IPS-15b (cell line): ENCODE results near the gene NKX6-2.
"Not testable (repeated sequence)": the region's sequence is repeated elsewhere in the genome, so short reads cannot be mapped to it uniquely, and the experiment has no call there.

ENCODE experiments used
- H3K27me3 ChIP-seq: one replicate; pipeline ENCODE4 v1.6.1; 2013; ENCODE audit warnings: low read length; ENCODE audit not compliant: control insufficient read depth, insufficient read depth
- H3K36me3 ChIP-seq: one replicate; pipeline ENCODE4 v1.6.1; 2013; ENCODE audit warnings: low read length; ENCODE audit not compliant: control insufficient read depth, insufficient read depth
- H3K4me1 ChIP-seq: one replicate; pipeline ENCODE4 v1.6.1; 2013; ENCODE audit warnings: mild to moderate bottlenecking, low read length; ENCODE audit not compliant: control insufficient read depth, insufficient read depth
- H3K4me3 ChIP-seq: one replicate; pipeline ENCODE4 v1.5.1; 2013; ENCODE audit warnings: low read depth, low read length
- H3K9ac ChIP-seq: one replicate; pipeline ENCODE4 v1.6.1; 2013; ENCODE audit warnings: low read depth, mild to moderate bottlenecking, low read length
- H3K9me3 ChIP-seq: one replicate; pipeline ENCODE4 v1.6.1; 2013; ENCODE audit warnings: mild to moderate bottlenecking, low read length; ENCODE audit not compliant: control insufficient read depth, insufficient read depth

NKX6-2 gene

DNA sequence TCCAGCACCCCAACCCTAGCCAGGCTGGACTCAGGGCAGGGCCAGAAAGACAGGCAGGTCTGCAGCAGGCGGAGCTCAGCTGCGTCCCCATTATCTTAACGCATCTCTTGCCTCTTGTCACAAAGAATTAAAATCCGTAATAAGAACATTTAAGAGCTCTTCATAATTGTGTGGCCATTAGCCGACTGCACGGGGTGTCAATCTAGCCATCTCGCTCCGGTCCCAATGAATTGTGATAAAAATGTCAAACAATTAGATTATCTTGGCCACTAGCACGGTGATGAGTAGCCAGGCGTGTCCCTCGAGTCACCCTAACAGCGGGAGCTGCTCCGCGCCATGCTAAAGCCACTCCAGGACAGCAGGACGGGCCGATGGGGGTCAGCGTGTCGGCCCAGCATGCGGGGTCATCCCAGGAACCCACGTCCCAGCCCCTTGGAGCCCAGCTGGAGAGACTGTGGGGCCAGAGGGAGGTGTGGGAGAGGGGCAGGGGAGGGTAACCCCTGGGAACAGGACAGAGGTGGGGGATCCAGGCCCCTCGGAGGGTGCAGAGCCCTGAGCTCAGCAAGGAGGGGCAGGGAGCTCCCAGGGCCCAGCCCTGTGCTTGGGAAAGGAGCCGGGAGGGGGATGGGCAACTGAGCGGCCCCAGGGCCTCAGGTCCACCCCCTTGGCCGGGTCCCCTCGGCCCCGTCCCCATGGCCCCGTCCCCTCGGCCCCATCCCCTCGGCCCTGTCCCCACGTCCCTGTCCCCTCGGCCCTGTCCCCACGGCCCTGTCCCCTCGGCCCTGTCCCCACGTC, 17.7 kb upstream of the NKX6-2 start:
- Histone ChIP-seq H3K4me1 (no peaks in the 10 kb centered on the region), H3K27me3 (no peaks in the 10 kb centered on the region), H3K4me3 (no peak overlapping the region), H3K9me3 (no peaks in the 10 kb centered on the region), H3K9ac (no peak overlapping the region), H3K36me3 (no peaks in the 10 kb centered on the region)

DNA sequence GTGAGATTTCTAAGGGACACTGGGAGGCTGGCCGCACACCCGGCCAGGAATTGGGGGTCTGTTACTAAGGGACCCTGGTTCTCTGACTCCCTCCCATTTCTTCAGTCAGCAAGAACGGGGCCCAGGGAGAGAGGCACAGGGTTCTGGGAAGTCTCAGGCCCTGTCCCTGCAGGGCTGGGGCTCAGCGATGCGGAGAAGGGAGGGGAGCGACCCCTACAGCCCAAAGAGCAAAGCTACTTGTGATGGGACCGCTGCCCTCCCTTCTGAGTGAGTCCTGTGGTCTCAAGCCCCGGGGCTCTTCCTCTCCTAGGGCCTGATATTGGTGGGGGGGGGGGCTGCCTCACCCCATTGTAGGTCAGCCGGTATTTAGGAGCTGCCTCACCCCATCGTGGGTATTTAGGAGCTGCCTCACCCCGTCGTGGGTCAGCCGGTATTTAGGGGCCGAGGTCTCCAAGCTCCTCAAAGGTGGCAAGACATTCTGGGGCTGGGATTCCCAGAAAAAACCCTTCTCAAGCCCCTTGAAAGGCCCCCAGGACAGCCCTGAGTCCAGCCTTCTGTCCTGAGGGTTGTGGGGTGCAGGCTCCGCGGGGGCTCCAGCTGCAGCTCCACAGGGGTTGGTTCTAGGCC, 16.9 kb upstream of the NKX6-2 start:
- Histone ChIP-seq H3K4me3 (no peak overlapping the region), H3K36me3 (no peaks in the 10 kb centered on the region), H3K27me3 (no peaks in the 10 kb centered on the region), H3K9me3 (no peaks in the 10 kb centered on the region), H3K9ac (no peak overlapping the region), H3K4me1 (no peaks in the 10 kb centered on the region)

DNA sequence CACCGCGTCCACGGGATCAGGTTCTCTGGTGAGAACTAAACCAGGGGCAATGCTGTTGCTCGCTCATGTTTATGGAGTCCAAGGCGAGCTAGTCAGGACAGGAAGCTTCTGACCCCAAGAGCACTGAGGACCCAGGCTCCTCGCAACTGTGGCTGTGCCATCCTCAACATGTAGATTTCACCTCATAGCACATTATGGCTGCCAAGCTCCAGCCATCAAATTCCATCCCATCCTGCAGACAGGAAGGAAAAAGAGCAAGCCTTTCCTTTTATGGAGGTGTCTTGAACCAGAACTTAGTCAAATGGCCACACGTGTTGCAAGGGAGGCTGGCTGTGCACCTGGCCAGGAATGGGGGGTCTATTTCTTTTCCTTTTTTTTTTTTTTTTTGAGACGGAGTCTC, 16.1 kb upstream of the NKX6-2 start:
- Histone ChIP-seq H3K4me1 (no peaks in the 10 kb centered on the region), H3K4me3 (no peak overlapping the region), H3K27me3 (no peaks in the 10 kb centered on the region), H3K9me3 (no peaks in the 10 kb centered on the region), H3K9ac (no peak overlapping the region), H3K36me3 (no peaks in the 10 kb centered on the region)

- Histone ChIP-seq H3K4me3 (no peak overlapping the region), H3K9me3 (no peaks in the 10 kb centered on the region), H3K36me3 (no peaks in the 10 kb centered on the region)
Measured at GRCh38 chr10:132799865-132800264, 13.9 kb upstream of the NKX6-2 start.

DNA sequence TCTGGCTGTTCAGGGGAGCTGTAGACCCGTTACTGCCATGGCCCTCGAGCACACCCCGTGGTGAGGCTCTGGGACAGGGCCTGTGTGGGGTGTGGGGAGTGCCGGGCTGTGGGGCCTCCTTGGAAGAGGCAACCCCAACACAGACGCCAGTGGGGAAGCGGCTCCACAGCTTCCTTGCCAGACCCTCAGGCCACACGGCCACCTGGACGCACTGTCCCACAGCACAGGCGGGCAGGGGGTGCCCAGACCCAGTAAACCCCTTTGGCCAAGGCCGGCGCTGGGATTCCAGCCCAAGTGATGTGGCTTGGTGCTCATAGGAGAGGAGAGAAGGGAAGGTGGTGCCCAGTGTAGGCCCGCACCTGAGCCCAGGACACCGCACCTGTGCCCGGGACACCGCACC, 12.9 kb upstream of the NKX6-2 start:
- Histone ChIP-seq H3K4me1 (no peaks in the 10 kb centered on the region), H3K27me3 (no peaks in the 10 kb centered on the region), H3K4me3 (no peak overlapping the region), H3K9ac (no peak overlapping the region), H3K9me3 (no peaks in the 10 kb centered on the region), H3K36me3 (no peaks in the 10 kb centered on the region)

More at GRCh38 chr10:132799865-132800264, 13.9 kb upstream of the NKX6-2 start:
- no peaks in the 10 kb centered on the region for H3K4me1 ChIP-seq
- H3K9ac ChIP-seq, result no peak overlapping the region
- no peaks in the 10 kb centered on the region for H3K27me3 ChIP-seq

- H3K4me1 ChIP-seq, result no peaks in the 10 kb centered on the region
- H3K9ac ChIP-seq, result no peak overlapping the region
- no peaks in the 10 kb centered on the region for H3K27me3 ChIP-seq
- no peaks in the 10 kb centered on the region for H3K36me3 ChIP-seq
- no peak overlapping the region for H3K4me3 ChIP-seq
- no peaks in the 10 kb centered on the region for H3K9me3 ChIP-seq
Measured at GRCh38 chr10:132798403-132798802, 12.5 kb upstream of the NKX6-2 start.

- not testable (repeated sequence) for H3K27me3 ChIP-seq, H3K9me3 ChIP-seq, H3K36me3 ChIP-seq, H3K4me3 ChIP-seq, H3K4me1 ChIP-seq, H3K9ac ChIP-seq
Measured at GRCh38 chr10:132797986-132798385, 12.0 kb upstream of the NKX6-2 start.

- no peaks in the 10 kb centered on the region for H3K27me3 ChIP-seq
- no peak overlapping the region for H3K9ac ChIP-seq
- H3K4me3 ChIP-seq, result no peak overlapping the region
- no peaks in the 10 kb centered on the region for H3K4me1 ChIP-seq
- no peaks in the 10 kb centered on the region for H3K36me3 ChIP-seq
- no peaks in the 10 kb centered on the region for H3K9me3 ChIP-seq
Measured at GRCh38 chr10:132796846-132797245, 10.9 kb upstream of the NKX6-2 start.

DNA sequence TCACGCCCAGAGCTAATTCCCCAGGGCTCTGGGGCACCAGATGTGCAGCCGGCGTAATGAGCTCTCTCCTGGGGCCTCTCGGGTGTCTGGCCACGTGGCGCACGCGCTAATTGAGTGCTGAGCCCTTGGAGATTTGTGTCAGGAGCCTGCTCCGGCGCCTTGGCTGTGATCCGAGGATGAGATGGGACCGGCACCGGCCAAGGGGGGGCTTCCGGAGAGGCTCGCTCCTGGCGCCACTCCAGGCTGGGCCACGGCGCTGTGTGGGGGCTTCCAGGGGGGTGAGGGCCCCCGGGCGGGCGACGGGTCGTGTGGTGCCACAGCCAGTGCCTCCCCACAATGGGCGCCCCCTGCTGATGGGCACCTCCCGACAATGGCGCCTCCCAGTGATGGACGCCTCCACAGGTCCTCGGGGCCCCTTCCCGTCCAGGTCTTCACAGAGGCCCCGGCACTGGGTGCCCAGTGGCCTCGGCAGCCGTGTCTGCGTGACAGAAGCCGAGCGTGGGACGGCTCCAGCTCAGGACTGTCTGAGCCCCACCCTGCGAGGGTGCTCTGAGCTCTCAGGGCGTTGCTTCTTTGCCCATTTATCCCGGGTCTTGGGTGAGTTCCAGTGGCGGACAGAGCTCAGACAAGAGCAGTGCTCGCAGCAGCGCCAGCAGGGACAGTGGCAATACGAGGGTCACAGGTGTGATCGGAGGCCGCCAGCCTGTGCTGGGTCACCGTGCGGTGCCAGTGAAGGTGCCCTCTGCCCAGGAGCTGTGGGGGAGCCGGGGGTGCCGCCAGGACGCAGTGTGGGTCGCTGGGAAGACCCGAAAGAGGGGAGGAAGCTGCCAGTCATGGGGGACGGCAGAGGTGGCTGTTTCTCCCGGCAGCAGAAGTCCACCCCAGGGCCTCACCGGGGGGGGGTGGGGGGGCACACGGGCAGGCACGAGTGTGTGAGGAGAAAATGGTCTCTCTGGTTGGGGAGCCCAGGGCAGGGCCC, 8.2 kb upstream of the NKX6-2 start:
- Histone ChIP-seq H3K9ac (no peak overlapping the region), H3K27me3 (peaks cover 11% of the 10 kb centered on the region), H3K4me3 (no peak overlapping the region), H3K4me1 (no peaks in the 10 kb centered on the region), H3K36me3 (no peaks in the 10 kb centered on the region), H3K9me3 (no peaks in the 10 kb centered on the region)

GRCh38 chr10:132793213-132793612, 7.3 kb upstream of the NKX6-2 start:
- Histone ChIP-seq H3K9me3 (no peaks in the 10 kb centered on the region), H3K36me3 (no peaks in the 10 kb centered on the region), H3K4me3 (no peak overlapping the region), H3K27me3 (peaks cover 18% of the 10 kb centered on the region), H3K9ac (no peak overlapping the region), H3K4me1 (no peaks in the 10 kb centered on the region)

GRCh38 chr10:132792796-132793195, 6.8 kb upstream of the NKX6-2 start:
- no peak overlapping the region for H3K9ac ChIP-seq
- no peaks in the 10 kb centered on the region for H3K4me1 ChIP-seq
- H3K36me3 ChIP-seq, result no peaks in the 10 kb centered on the region
- H3K4me3 ChIP-seq, result no peak overlapping the region
- peaks cover 18% of the 10 kb centered on the region for H3K27me3 ChIP-seq
- no peaks in the 10 kb centered on the region for H3K9me3 ChIP-seq
